GM19240 (cell line): ENCODE results near the gene CUL9.

ENCODE experiments used
- DNase-seq: peaks from one replicate; pipeline ENCODE4 v3.0.0; 2011; ENCODE audit warnings: low spot score; ENCODE audit not compliant: insufficient read length

The CUL9 gene

GRCh38 chr6:43254138-43254817 is 72.3 kb downstream of the CUL9 start:
- DNase-seq: no peak

- DNase-seq: no peak
Observed at GRCh38 chr6:43254846-43255245, 72.8 kb downstream of the CUL9 start.

GRCh38 chr6:43255408-43256054 is 73.5 kb downstream of the CUL9 start:
- no peak for DNase-seq

- no peak for DNase-seq
Observed at GRCh38 chr6:43256670-43257366, 74.8 kb downstream of the CUL9 start.

DNA sequence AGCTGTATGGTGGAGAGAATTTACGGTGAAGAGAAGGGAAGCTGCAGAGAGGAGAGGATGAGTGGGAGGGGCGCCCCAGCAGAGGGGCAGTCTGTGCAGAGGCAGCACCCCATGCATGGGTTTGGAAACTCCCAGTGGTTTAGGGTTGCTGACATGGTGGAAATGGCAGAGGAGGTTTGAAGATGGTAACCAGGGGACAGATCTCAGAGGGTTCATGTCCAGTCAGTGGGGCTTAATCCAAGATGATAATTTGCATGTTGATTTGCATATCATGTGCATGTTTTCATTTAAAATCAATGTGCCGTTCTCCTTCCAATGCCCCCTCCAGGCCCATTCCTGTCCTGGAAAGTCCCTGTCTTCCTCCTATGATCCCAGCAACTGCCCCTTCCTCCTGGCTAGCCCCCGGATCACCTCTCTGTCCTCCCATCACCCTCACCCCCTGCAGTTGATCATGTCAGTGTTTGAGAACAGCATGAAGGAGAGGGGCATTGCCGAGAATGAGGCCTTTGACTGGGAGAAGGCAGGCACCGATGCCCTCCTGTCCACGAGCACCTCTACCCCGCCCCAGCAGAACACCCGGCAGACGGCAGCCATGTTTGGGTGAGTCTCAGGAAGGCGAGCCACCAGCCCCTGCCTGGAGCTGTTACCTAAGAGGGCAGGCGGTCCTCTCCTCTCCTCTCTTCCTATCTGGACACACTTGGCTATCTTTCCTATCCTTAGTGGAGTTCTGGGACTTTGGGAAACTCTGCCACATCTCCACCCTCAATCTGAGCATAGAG is 75.6 kb downstream of the CUL9 start:
- no peak for DNase-seq

DNA sequence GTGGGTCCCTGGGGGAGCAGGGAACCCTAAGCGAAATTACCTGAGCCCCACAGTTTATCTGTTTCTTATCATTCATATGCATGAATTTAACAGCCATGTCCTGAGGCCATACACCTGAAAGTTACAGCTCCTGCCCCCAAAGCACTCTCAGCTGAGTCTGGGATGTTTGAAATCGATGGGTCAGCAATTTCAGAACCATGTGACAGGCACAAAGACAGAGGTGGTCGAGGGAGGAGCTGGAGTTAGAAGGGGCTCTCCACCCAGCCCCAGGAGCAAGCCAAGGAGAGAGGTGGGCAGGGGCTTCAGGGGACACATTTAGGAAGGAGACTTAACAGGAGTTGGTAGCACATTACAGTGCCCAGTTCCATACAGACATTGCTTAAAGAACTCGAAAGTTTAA is 76.2 kb downstream of the CUL9 start:
- DNase-seq: no peak

DNA sequence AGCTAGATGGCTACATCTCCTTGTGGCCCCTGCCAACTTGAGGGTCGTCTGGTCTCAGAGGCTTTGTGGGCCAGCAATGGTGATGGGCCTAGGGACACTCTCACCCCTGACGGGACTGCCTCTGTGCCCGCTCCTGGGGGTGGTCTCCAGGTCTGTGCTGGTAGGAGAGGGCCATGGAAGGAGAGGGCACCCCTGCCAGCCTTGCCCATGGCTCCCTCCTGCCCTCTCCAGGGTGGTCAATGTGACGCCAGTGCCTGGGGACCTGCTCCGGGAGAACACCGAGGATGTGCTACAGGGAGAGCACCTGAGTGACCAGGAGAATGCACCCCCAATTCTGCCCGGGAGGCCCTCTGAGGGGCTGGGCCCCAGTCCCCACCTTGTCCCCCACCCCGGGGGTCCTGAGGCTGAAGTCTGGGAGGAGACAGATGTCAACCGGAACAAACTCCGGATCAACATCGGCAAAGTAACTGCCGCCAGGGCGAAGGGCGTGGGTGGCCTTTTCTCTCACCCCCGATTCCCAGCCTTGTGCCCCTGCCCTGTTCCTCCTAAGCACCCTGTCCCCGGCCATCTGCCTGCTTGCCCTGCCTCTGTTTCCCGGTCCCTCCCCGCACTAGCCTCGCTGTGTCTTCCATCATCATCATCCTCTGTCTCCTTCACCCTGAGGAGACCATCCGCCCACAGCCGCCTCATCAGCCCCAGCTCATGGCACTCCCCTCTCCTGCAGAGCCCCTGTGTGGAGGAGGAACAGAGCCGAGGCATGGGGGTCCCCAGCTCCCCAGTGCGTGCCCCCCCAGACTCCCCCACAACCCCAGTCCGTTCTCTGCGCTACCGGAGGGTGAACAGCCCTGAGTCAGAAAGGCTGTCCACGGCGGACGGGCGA is 77.1 kb downstream of the CUL9 start:
- no peak for DNase-seq

DNA sequence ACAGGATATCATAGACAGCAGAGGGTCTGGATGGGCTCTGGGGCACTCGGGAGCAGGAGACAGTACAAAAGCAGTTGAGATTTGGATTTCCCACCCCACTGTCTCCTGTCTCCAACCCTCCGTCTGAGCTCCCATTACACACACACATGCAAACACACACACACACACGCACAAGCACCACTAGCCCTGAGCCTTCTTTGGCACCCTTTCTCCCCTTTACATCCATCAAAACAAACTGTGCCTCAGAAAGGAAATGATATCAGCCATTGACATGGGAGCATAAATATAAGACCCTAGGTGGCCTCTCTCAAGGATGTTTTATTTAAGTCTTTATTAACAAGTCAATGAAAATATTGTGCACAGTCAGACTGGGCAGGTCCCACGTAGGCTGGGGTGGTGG is 78.8 kb downstream of the CUL9 start:
- DNase-seq: no peak

DNA sequence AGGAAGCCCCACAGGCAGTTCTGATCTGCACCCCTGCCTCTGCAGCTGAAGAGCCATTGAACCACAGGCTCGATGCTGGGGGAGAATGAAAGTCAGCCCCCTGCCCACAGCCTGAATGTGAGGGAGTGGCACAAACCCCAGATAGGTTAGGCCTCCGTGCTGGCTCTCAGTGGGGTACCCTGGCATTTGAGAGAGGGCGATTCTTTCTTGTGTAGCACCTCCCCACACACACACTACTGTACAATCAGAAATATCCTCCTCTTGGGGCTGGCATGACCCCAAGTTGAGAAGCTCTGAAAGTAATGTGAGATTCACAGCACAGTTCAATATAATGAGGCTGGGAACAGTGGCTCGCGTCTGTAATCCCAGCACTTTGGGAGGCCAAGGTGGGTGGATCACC is 79.2 kb downstream of the CUL9 start:
- no peak for DNase-seq

GRCh38 chr6:43262000-43262779 is 80.2 kb downstream of the CUL9 start:
- DNase-seq: no peak

DNA sequence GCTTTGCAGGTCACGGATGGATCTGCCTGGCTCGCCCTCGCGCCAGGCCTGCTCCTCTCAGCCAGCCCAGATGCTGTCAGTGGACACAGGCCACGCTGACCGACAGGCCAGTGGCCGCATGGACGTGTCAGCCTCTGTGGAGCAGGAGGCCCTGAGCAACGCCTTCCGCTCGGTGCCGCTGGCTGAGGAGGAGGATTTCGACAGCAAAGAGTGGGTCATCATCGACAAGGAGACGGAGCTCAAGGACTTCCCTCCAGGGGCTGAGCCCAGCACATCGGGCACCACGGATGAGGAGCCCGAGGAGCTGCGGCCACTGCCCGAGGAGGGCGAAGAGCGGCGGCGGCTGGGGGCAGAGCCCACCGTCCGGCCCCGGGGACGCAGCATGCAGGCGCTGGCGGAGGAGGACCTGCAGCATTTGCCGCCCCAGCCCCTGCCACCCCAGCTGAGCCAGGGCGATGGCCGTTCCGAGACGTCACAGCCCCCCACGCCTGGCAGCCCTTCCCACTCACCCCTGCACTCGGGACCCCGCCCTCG is 80.9 kb downstream of the CUL9 start:
- no peak for DNase-seq

DNA sequence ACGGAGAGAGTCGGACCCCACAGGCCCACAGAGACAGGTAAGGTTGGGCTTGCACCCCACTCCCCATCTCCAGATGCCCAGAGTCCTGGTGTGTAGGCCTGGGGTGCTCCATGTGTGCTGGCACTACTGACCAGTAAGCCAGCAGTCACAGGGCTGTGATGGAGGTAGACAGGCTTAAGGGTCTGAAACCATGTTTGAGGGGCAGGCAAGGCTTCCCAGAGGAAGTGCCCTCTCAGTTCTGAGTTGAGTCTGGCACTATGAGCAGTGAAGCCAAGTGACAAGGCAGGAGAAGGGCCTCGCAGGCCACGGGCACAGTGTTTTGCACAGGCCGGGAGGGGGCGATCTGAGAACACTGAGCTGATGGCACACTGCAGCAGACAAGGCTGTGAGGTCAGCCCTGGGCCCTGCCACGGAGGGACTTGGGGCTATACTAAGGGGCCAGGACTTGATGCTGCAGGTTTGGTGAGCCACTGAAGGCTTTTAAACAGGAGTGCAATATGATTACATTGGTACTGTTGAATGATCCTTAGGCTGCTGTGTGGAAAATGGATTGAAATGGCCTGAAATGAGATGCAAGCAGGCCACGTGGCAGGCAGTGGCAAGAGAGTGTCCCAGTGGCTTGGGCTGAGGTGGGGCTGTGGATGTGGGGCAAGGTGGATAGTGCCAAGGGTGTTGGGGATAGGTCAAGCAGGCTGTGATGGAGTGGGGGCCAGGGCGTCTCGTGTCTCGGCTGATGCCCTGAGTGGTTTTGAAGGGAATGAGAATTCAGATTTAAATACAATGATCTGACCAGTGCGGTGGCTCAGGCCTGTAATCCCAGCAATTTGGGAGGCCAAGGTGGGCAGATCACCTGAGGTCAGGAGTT is 81.5 kb downstream of the CUL9 start:
- peak; percentile 94 for DNase-seq

DNA sequence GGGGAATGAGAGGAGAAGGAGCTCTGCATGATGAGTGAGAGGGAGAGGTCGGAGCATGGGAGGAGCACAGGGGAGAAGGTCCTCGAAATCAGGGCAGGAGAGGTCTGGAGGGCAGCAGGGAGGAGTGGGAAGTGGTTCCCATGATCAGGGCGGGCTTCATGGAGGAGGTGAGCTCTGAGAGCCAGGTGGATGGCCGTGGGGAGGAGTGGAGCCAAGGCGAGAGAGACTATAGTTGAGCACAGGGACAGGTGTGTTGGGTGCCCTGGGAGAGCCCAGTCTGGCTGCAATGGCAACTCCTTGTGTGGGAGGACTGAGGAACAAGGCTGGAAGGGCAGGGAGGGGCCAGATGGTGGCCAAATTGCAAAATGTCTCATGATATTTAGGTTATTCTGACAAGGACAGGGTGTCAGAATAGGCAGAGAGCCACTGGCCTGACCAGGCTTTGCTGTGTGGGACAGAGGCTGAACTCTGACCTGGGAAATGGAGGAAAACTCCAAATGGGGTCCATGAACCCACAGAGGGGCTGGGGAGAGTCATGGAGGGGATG is 82.7 kb downstream of the CUL9 start:
- DNase-seq: no peak

- no peak for DNase-seq
Observed at GRCh38 chr6:43265564-43265963, 83.6 kb downstream of the CUL9 start.

DNA sequence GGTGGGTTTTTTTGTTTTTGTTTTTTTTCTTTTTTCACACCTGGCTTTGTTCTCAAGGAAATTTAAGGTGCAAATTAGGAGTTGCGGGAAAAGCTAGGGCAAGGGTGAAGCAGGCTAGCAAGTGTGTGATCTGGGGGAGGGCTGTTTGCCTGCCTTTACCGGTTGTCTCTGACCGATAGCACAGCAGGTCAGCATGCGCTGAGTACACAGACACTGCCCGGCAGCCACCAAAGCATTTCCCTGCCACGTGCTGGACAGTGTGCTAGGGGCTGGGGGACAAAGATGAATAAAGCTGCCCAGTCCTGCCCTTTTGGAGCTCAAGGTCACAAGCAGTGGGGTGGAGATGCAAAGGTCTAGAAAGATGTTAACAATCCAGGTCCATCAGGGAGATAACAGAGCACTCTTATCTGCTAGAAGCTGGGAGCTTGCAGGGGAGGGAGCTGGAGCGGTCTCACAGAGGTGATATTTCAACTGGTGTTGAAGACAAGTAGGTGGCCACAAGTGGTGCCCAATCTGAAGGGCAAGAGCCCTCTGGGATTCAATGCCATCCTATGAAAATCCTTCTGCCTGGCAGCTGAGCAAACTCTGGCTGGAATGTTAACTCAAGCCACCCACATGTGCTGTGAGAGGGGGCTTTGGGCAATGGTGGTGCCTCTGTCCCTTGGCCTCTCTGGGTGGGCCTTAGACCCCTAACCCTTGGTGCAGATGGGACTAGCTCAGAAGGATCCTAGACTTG is 85.8 kb downstream of the CUL9 start:
- DNase-seq: no peak

DNA sequence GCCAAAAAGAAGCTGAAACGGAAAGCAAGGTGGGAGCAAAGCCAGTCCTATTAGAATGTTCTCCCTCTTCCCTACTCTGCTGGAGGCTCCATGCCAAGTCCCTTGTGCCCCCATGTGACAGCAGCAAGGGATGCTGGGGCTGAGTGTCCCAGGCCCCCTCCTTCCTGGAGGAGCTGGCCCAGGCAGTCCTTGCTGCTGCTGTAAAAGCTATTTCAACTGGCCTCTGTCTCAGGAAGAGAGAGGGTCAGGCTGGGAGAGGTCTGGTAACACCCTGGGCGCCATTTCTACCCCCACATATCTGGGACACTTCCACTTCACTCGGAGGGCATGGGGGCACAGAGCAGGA is 86.3 kb downstream of the CUL9 start:
- no peak for DNase-seq

DNA sequence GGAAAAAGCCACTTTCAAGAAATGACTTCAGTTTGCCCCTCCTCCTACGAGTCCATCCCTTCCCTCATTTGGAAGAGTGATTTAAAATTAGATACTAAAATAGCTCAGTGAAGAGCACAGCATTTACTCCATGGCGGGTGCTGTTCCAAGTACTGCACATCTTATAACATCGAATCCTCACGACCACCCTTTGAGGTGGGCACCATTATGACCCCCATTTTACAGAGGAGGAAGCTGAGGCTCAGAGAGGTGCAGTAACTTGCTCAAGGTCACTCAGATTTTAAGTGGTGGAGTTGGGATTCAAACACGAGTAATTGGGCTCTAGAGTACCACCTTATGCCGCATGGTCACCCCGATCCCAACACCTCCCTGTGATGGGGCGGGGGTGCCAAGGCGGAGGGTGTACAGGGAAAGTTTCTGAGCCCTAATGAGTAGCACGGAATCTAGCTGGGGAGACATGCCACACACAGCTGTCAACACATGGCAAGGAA is 86.8 kb downstream of the CUL9 start:
- no peak for DNase-seq
